Esophagus muscularis mucosa (tissue), 3 donors: ENCODE measurements around the gene FN1.

Source experiments
- CTCF ChIP-seq, 3 experiments: fragments of 200-600 bp in 2 of 3; fragments of 450-650 bp in 1 of 3; sonication (generic) in 2 of 3; IDR thresholded peaks; one replicate each; pipeline ENCODE4 v1.5.1; 2017 to 2019; ENCODE audit warnings: antibody characterized with exemption in 3 of 3, mild to moderate bottlenecking in 2 of 3, moderate library complexity in 1 of 3
- POLR2A ChIP-seq: fragments of 450-650 bp; IDR thresholded peaks from one replicate; pipeline ENCODE4 v1.6.1; 2017; ENCODE audit warnings: antibody characterized with exemption, moderate library complexity, mild to moderate bottlenecking, low read depth
- POLR2AphosphoS5 ChIP-seq, 2 donors: sonication (generic); formaldehyde crosslinking; IDR thresholded peaks; one replicate each; pipeline ENCODE4 v1.6.1; 2017; ENCODE audit warnings: antibody characterized with exemption in 2 of 2

- TF ChIP-seq POLR2A (no peak), CTCF (IDR thresholded peaks at IDR 0.05) (no peak), POLR2AphosphoS5 (IDR thresholded peaks at IDR 0.05) (no peak)
Measured at GRCh38 chr2:215431778-215432758, 3.8 kb downstream of the FN1 start.
